ENCODE data around the gene IKZF4.

IKZF4 gene

GRCh38 chr12:56084958-56085543 lies 64.2 kb downstream of the IKZF4 start:
- DNase-seq, result no peak

- DNase-seq, result no peak
Observed at GRCh38 chr12:56086096-56086495, 65.3 kb downstream of the IKZF4 start.

GRCh38 chr12:56086608-56087007 lies 65.8 kb downstream of the IKZF4 start:
- DNase-seq, result no peak

GRCh38 chr12:56087220-56087619 lies 66.4 kb downstream of the IKZF4 start:
- DNase-seq, result no peak
